ENCODE results near the gene HOXB4.
"Not testable (repeated sequence)": the region's sequence is repeated elsewhere in the genome, so short reads cannot be mapped to it uniquely, and the experiment has no call there.

HOXB4 gene

GRCh38 chr17:48548523-48549280, 29.4 kb downstream of the HOXB4 start:
- DNase-seq (ENCODE audit: low spot score): no peak

- DNase-seq (ENCODE audit: low spot score): no peak
These were observed 30.2 kb downstream of the HOXB4 start for GRCh38 chr17:48547808-48548522.

GRCh38 chr17:48546924-48547807, 31.0 kb downstream of the HOXB4 start:
- no peak for DNase-seq (ENCODE audit: low spot score)

- no peak for DNase-seq (ENCODE audit: low spot score)
These were observed 31.8 kb downstream of the HOXB4 start for GRCh38 chr17:48546137-48546923.

- DNase-seq (ENCODE audit: low spot score): no peak
These were observed 32.6 kb downstream of the HOXB4 start for GRCh38 chr17:48545539-48545938.

- no peak for DNase-seq (ENCODE audit: low spot score)
These were observed 33.2 kb downstream of the HOXB4 start, which contains the start of gene HOXB2 for GRCh38 chr17:48545022-48545375. Gene HOXB2 (minus strand): TSS chr17:48545109. CDS start chr17:48544911, 198 bp downstream.

GRCh38 chr17:48544349-48545021, 33.7 kb downstream of the HOXB4 start:
- no peak for DNase-seq (ENCODE audit: low spot score)

- no peak for DNase-seq (ENCODE audit: low spot score)
These were observed 34.2 kb downstream of the HOXB4 start for GRCh38 chr17:48543854-48544348.

- DNase-seq (ENCODE audit: low spot score): no peak
These were observed 34.9 kb downstream of the HOXB4 start for GRCh38 chr17:48543107-48543853.

- DNase-seq (ENCODE audit: low spot score): no peak
These were observed 35.4 kb downstream of the HOXB4 start for GRCh38 chr17:48542698-48543106.

- no peak for DNase-seq (ENCODE audit: low spot score)
These were observed 36.0 kb downstream of the HOXB4 start for GRCh38 chr17:48542114-48542656.

GRCh38 chr17:48541577-48542113, 36.5 kb downstream of the HOXB4 start:
- no peak for DNase-seq (ENCODE audit: low spot score)

- DNase-seq (ENCODE audit: low spot score): no peak
These were observed 37.0 kb downstream of the HOXB4 start for GRCh38 chr17:48541036-48541576.

GRCh38 chr17:48540213-48540612, 37.9 kb downstream of the HOXB4 start:
- no peak for DNase-seq (ENCODE audit: low spot score)

GRCh38 chr17:48539177-48539576, 39.0 kb downstream of the HOXB4 start:
- no peak for DNase-seq (ENCODE audit: low spot score)

GRCh38 chr17:48537316-48537715, 40.8 kb downstream of the HOXB4 start:
- DNase-seq (ENCODE audit: low spot score): no peak

GRCh38 chr17:48535793-48536559, 42.2 kb downstream of the HOXB4 start:
- DNase-seq (ENCODE audit: low spot score): not testable (repeated sequence)

- DNase-seq (ENCODE audit: low spot score): no peak
These were observed 45.9 kb downstream of the HOXB4 start for GRCh38 chr17:48532261-48532660.

Data from SK-N-DZ (cell line).